CD14-positive monocyte (primary cell): ENCODE results near the gene MRTFA. TPM values are rescaled to one million over a fixed set of nuclear protein-coding genes. Genes with fewer than 3 reads are reported as not detected.

Experiments used
- DNase-seq, 3 donors: peaks; one replicate each; pipeline ENCODE4 v3.0.0-alpha.2; 2011 to 2022
- H2AFZ ChIP-seq: 2 replicates; pipeline ENCODE4 v1.6.0; 2012; ENCODE audit warnings: mild to moderate bottlenecking, low read depth, low read length, inconsistent platforms; ENCODE audit not compliant: insufficient read depth, poor library complexity, severe bottlenecking
- H3K27ac ChIP-seq, 2 donors: 1 replicate in 1 of 2; 2 replicates in 1 of 2; pipeline ENCODE4 v1.5.1; 2012 to 2013; ENCODE audit warnings: low read length in 2 of 2, control low read depth in 1 of 2, inconsistent platforms in 1 of 2, low read depth in 1 of 2, mild to moderate bottlenecking in 1 of 2
- H3K27me3 ChIP-seq, 2 donors: one replicate each; pipeline versions ENCODE4 v1.6.0 to v1.6.1; 2011 to 2013; ENCODE audit warnings: low read length in 2 of 2; ENCODE audit not compliant: control insufficient read depth in 2 of 2, insufficient read depth in 2 of 2
- H3K36me3 ChIP-seq, 2 donors: replicated peaks in 1 of 2; 1 replicate in 1 of 2; 2 replicates in 1 of 2; pipeline versions ENCODE4 v1.5.1 to v1.6.1; 2012 to 2013; ENCODE audit warnings: low read length in 2 of 2, control low read depth in 1 of 2, inconsistent platforms in 1 of 2, mild to moderate bottlenecking in 1 of 2; ENCODE audit not compliant: insufficient read depth in 2 of 2, control insufficient read depth in 1 of 2
- H3K4me1 ChIP-seq, 2 donors: 1 replicate in 1 of 2; 2 replicates in 1 of 2; pipeline versions ENCODE4 v1.5.1 to v1.6.1; 2012 to 2013; ENCODE audit warnings: low read length in 2 of 2, control low read depth in 1 of 2, inconsistent platforms in 1 of 2, mild to moderate bottlenecking in 1 of 2, moderate library complexity in 1 of 2; ENCODE audit not compliant: insufficient read depth in 2 of 2, control insufficient read depth in 1 of 2
- H3K4me2 ChIP-seq: replicated peaks from 2 replicates; pipeline ENCODE3; 2012; ENCODE audit warnings: low read length, moderate library complexity, mild to moderate bottlenecking; ENCODE audit not compliant: poor library complexity, severe bottlenecking; ENCODE audit errors: extremely low read depth
- H3K4me3 ChIP-seq, 3 experiments: fragments of 200-600 bp in 1 of 3; sonication (generic) in 1 of 3; replicated peaks in 1 of 3; 1 replicate in 2 of 3; 2 replicates in 1 of 3; pipeline ENCODE4 v1.5.1; 2011 to 2013; ENCODE audit warnings: low read length in 3 of 3, mild to moderate bottlenecking in 3 of 3, control low read depth in 2 of 3, low read depth in 2 of 3, inconsistent platforms in 1 of 3, moderate library complexity in 1 of 3
- H3K79me2 ChIP-seq: 2 replicates; pipeline ENCODE4 v1.6.0; 2012; ENCODE audit warnings: mild to moderate bottlenecking, control low read depth, inconsistent platforms, low read length, moderate library complexity; ENCODE audit not compliant: insufficient read depth
- H3K9ac ChIP-seq: 2 replicates; pipeline ENCODE4 v1.6.0; 2017; ENCODE audit warnings: low read length, mild to moderate bottlenecking; ENCODE audit not compliant: insufficient read depth, poor library complexity, severe bottlenecking
- H3K9me3 ChIP-seq, 2 donors: replicated peaks in 1 of 2; 1 replicate in 1 of 2; 2 replicates in 1 of 2; pipeline versions ENCODE4 v1.5.1 to v1.6.1; 2012 to 2013; ENCODE audit warnings: low read length in 2 of 2, control low read depth in 1 of 2; ENCODE audit not compliant: control insufficient read depth in 1 of 2, insufficient read depth in 1 of 2
- H4K20me1 ChIP-seq: 2 replicates; pipeline ENCODE4 v1.6.0; 2012; ENCODE audit warnings: mild to moderate bottlenecking, low read length, control low read depth, moderate library complexity; ENCODE audit not compliant: insufficient read depth
- H3K27ac Mint-ChIP-seq, 7 donors: one replicate each; pipeline ENCODE4 v1.8.0; 2020; ENCODE audit warnings: mild to moderate bottlenecking in 7 of 7, mixed read lengths in 7 of 7, moderate library complexity in 6 of 7, inconsistent platforms in 2 of 7
- H3K27me3 Mint-ChIP-seq, 3 donors: one replicate each; pipeline ENCODE4 v1.8.0; 2021 to 2022; ENCODE audit warnings: low read depth in 3 of 3, mild to moderate bottlenecking in 3 of 3, mixed read lengths in 3 of 3, moderate library complexity in 3 of 3, inconsistent platforms in 1 of 3
- H3K36me3 Mint-ChIP-seq, 2 donors: one replicate each; pipeline ENCODE4 v1.8.0; 2020; ENCODE audit warnings: mixed read lengths in 2 of 2, inconsistent platforms in 1 of 2, mild to moderate bottlenecking in 1 of 2
- H3K4me1 Mint-ChIP-seq: one replicate; pipeline ENCODE4 v1.8.0; 2020; ENCODE audit warnings: mild to moderate bottlenecking, mixed read lengths
- H3K4me3 Mint-ChIP-seq, 2 donors: one replicate each; pipeline ENCODE4 v1.8.0; 2020; ENCODE audit warnings: mild to moderate bottlenecking in 2 of 2, mixed read lengths in 2 of 2, moderate library complexity in 1 of 2
- H3K9me3 Mint-ChIP-seq, 7 donors: one replicate each; pipeline ENCODE4 v1.8.0; 2020 to 2022; ENCODE audit warnings: mixed read lengths in 7 of 7, mild to moderate bottlenecking in 6 of 7, moderate library complexity in 6 of 7, inconsistent platforms in 2 of 7
- CTCF ChIP-seq: fragments of 200-600 bp; IDR thresholded peaks from one replicate; pipeline ENCODE4 v1.8.0; 2022; ENCODE audit warnings: antibody characterized with exemption, mild to moderate bottlenecking
- WGBS: methylation state at CpG from one replicate; pipeline ENCODE4 v1.1.5; 2013; ENCODE audit warnings: missing lambda C conversion rate; ENCODE audit not compliant: insufficient coverage; 5-methylcytosine and 5-hydroxymethylcytosine counted together
- intact Hi-C, 2 donors: fragments of 100-400 bp; cut with micrococcal nuclease; formaldehyde crosslinking; loops; one replicate each; pipeline versions ENCODE4 v1.15.0 to v1.15.1; 2023
- polyA minus RNA-seq: library from RNA; depleted of rRNA, polyadenylated mRNA; stranded (reverse); fragments of >200 nt; gene quantifications from 2 replicates; pipeline ENCODE4 v1.2.3, GENCODE V29; 2012
- polyA plus RNA-seq, 3 donors: library from polyadenylated mRNA; depleted of rRNA in 1 of 3; unstranded in 2 of 3; stranded (reverse) in 1 of 3; fragments of 300-500 nt in 2 of 3; fragments of >200 nt in 1 of 3; fragmentation: Illumina TruSeq in 2 of 3; gene quantifications; 1 replicate in 2 of 3; 2 replicates in 1 of 3; pipeline ENCODE4 v1.2.3, GENCODE V29; 2012 to 2021
- total RNA-seq, 12 experiments: library from RNA in 1 of 12; stranded (reverse) in 1 of 12; fragments of 120-200 nt in 1 of 12; gene quantifications; one replicate each; pipeline ENCODE4 v1.2.4 and lab custom pipeline; 2013 to 2026; ENCODE audit warnings: mixed read lengths in 6 of 12, inconsistent platforms in 1 of 12

Gene MRTFA
- 59.4 TPM for total RNA-seq (2013)
- polyA plus RNA-seq (10 to 100 TPM; 14.1 to 33.8 (median 18.9) TPM), polyA minus RNA-seq (75.1 and 113 TPM in 2 replicates), total RNA-seq (lab: John Stamatoyannopoulos, UW) (26.8 to 106 (median 57.2) reads per million in 11 experiments)

- Histone ChIP-seq H3K79me2 (peaks cover 47% of the 10 kb centered on the region), H3K9ac (peak within 1 kb of the TSS; percentile 82), H3K27me3 (no peaks in the 10 kb centered on the region), H3K36me3 (no peaks in the 10 kb centered on the region), H3K4me3 (peak within 1 kb of the TSS; percentile 67 to 95 (median 79)), H2AFZ (peak within 1 kb of the TSS; percentile 94), H3K9me3 (no peaks in the 10 kb centered on the region), H3K4me1 (peaks cover 25 to 38% of the 10 kb centered on the region in 2 donors), H4K20me1 (peaks cover 45% of the 10 kb centered on the region), H3K27ac (peak within 1 kb of the TSS; percentile 90 to 93), H3K4me2 (peak within 1 kb of the TSS; percentile 96)
- intact Hi-C loops, result loop anchor here in 1 of 2 donors (10.0 kb wide), 1 partner anchor 1102 kb away; the partner anchor contains the start of gene RPS19BP1
- H3K27ac Mint-ChIP-seq, result peak within 1 kb of the TSS; percentile 97 to 99 (median 99)
- peaks cover 49% of the 10 kb centered on the region for H3K4me1 Mint-ChIP-seq
- H3K27me3 Mint-ChIP-seq, result peaks cover 0 to 5% (median 2%) of the 10 kb centered on the region in 3 donors
- peaks cover 0 to 4% (median 0%) of the 10 kb centered on the region in 7 donors for H3K9me3 Mint-ChIP-seq
- TF ChIP-seq CTCF, result no peak
- peak; percentile 99 to 100 (median 99) for DNase-seq
- WGBS, result under 1% methylated on average over 76 of the region's 82 CpGs
- H3K36me3 Mint-ChIP-seq, result peaks cover 2 to 4% of the 10 kb centered on the region in 2 donors
- peak within 1 kb of the TSS; percentile 94 to 96 for H3K4me3 Mint-ChIP-seq
Observed at GRCh38 chr22:40636380-40637182, at the start of gene MRTFA. MRTFA (minus strand) TSS chr22:40636719.

- H3K4me2 ChIP-seq, result no peak overlapping the region
- H2AFZ ChIP-seq, result no peak overlapping the region
- H3K4me1 ChIP-seq, result peaks cover 4 to 8% of the 10 kb centered on the region in 2 donors
- no peak overlapping the region for H3K27ac Mint-ChIP-seq
- H3K36me3 ChIP-seq, result no peaks in the 10 kb centered on the region
- no peak for DNase-seq
- peaks cover 9 to 12% (median 11%) of the 10 kb centered on the region in 3 donors for H3K27me3 Mint-ChIP-seq
- H3K36me3 Mint-ChIP-seq, result no peaks in the 10 kb centered on the region
- peaks cover 8% of the 10 kb centered on the region for H3K4me1 Mint-ChIP-seq
- no peaks in the 10 kb centered on the region for H3K79me2 ChIP-seq
- no peaks in the 10 kb centered on the region for H3K9me3 Mint-ChIP-seq
- TF ChIP-seq CTCF, result no peak
- H3K9ac ChIP-seq, result no peak overlapping the region
- 100% methylated on average over 1 of the region's 3 CpGs for WGBS
- H3K27ac ChIP-seq, result no peak overlapping the region
- H4K20me1 ChIP-seq, result no peaks in the 10 kb centered on the region
- no peak overlapping the region for H3K4me3 ChIP-seq
- no peak overlapping the region for H3K4me3 Mint-ChIP-seq
- peaks cover 2% of the 10 kb centered on the region in 2 donors for H3K27me3 ChIP-seq
- intact Hi-C loops, result no loop called here
- no peaks in the 10 kb centered on the region for H3K9me3 ChIP-seq
Observed at GRCh38 chr22:40685406-40685805, 48.9 kb upstream of the MRTFA start.
